SU-DHL-6 (cell line): Measurements from ENCODE around the gene ADAMTS3.

Experiments used
- H2AFZ ChIP-seq: fragments of 200-600 bp; sonication (generic); 2 replicates; pipeline ENCODE4 v1.6.1; 2014; ENCODE audit warnings: low read depth, mild to moderate bottlenecking, moderate library complexity, mixed read lengths, antibody characterized with exemption, low read length; ENCODE audit not compliant: severe bottlenecking
- H3F3A ChIP-seq: fragments of 200-600 bp; shearing (Covaris generic); 2 replicates; pipeline ENCODE4 v1.6.0; 2016; ENCODE audit warnings: antibody characterized with exemption, mild to moderate bottlenecking; ENCODE audit not compliant: insufficient read depth
- H3K27ac ChIP-seq: fragments of 200-600 bp; sonication (generic); 2 replicates; pipeline ENCODE4 v1.5.1; 2016; ENCODE audit warnings: low read depth, mild to moderate bottlenecking, low read length, moderate library complexity, mixed read lengths
- H3K27me3 ChIP-seq: fragments of 200-600 bp; sonication (generic), shearing (Covaris generic); 2 replicates; pipeline ENCODE4 v1.6.0; 2014; ENCODE audit warnings: mild to moderate bottlenecking, low read length
- H3K36me3 ChIP-seq: fragments of 200-600 bp; sonication (generic); 2 replicates; pipeline ENCODE4 v1.6.1; 2014; ENCODE audit warnings: mild to moderate bottlenecking, low read length, mixed read lengths
- H3K4me2 ChIP-seq: fragments of 300-600, 200-600 bp; shearing (Covaris generic), sonication (generic); 2 replicates; pipeline ENCODE4 v1.6.0; 2014; ENCODE audit warnings: low read length, low read depth, mild to moderate bottlenecking; ENCODE audit not compliant: poor library complexity, severe bottlenecking
- H3K4me3 ChIP-seq: fragments of 200-600 bp; sonication (generic); 2 replicates; pipeline ENCODE4 v1.5.1; 2014; ENCODE audit warnings: antibody characterized with exemption, low read length, mild to moderate bottlenecking, mixed read lengths; ENCODE audit not compliant: insufficient read depth, poor library complexity, severe bottlenecking
- H3K79me2 ChIP-seq: fragments of 200-600 bp; sonication (generic); 2 replicates; pipeline ENCODE4 v1.6.1; 2014; ENCODE audit warnings: mild to moderate bottlenecking, low read length, moderate library complexity; ENCODE audit not compliant: insufficient read depth
- H3K9ac ChIP-seq: fragments of 200-600 bp; sonication (generic); 2 replicates; pipeline ENCODE4 v1.7.0; 2014; ENCODE audit warnings: mild to moderate bottlenecking, low read length
- H3K9me2 ChIP-seq: fragments of 200-600 bp; sonication (generic); replicated peaks from 2 replicates; pipeline ENCODE4 v1.6.1; 2014; ENCODE audit warnings: low read length; ENCODE audit not compliant: insufficient read depth
- H3K9me3 ChIP-seq: fragments of 200-600 bp; sonication (generic); 2 replicates; pipeline ENCODE4 v1.6.1; 2014; ENCODE audit warnings: low read length, mixed read lengths; ENCODE audit not compliant: insufficient read depth
- H4K20me1 ChIP-seq: fragments of 200-600 bp; sonication (generic); 2 replicates; pipeline ENCODE4 v1.6.1; 2014; ENCODE audit warnings: low read depth, mild to moderate bottlenecking, antibody characterized with exemption, low read length, moderate library complexity, mixed read lengths
- EZH2phosphoT487 ChIP-seq: fragments of 200-600 bp; sonication (generic), shearing (Covaris generic); conservative IDR thresholded peaks from 2 replicates; pipeline ENCODE4 v1.6.1; 2018; ENCODE audit warnings: mild to moderate bottlenecking, antibody characterized with exemption, low read length, moderate library complexity, mixed read lengths
- TF ChIP-seq, protein P1 (sequence below): fragments of 200-600 bp; sonication (generic); IDR thresholded peaks from one replicate; pipeline ENCODE4 v1.5.1; 2017; ENCODE audit warnings: antibody characterized with exemption, mild to moderate bottlenecking, low read length, moderate library complexity; ENCODE audit not compliant: insufficient read depth, poor library complexity, severe bottlenecking

The ADAMTS3 gene

GRCh38 chr4:72410158-72410557 is 158.9 kb downstream of the ADAMTS3 start:
- Histone ChIP-seq H2AFZ (no peak overlapping the region), H3K9me2 (no peaks in the 10 kb centered on the region), H3K27ac (no peak overlapping the region), H4K20me1 (no peaks in the 10 kb centered on the region), H3K9ac (no peak overlapping the region), H3K79me2 (no peaks in the 10 kb centered on the region), H3F3A (no peaks in the 10 kb centered on the region), H3K27me3 (no peaks in the 10 kb centered on the region), H3K4me2 (no peak overlapping the region), H3K36me3 (no peaks in the 10 kb centered on the region), H3K9me3 (no peaks in the 10 kb centered on the region), H3K4me3 (no peak overlapping the region)
- TF ChIP-seq, protein P1, sequence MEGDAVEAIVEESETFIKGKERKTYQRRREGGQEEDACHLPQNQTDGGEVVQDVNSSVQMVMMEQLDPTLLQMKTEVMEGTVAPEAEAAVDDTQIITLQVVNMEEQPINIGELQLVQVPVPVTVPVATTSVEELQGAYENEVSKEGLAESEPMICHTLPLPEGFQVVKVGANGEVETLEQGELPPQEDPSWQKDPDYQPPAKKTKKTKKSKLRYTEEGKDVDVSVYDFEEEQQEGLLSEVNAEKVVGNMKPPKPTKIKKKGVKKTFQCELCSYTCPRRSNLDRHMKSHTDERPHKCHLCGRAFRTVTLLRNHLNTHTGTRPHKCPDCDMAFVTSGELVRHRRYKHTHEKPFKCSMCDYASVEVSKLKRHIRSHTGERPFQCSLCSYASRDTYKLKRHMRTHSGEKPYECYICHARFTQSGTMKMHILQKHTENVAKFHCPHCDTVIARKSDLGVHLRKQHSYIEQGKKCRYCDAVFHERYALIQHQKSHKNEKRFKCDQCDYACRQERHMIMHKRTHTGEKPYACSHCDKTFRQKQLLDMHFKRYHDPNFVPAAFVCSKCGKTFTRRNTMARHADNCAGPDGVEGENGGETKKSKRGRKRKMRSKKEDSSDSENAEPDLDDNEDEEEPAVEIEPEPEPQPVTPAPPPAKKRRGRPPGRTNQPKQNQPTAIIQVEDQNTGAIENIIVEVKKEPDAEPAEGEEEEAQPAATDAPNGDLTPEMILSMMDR = no peak
- no peak for TF ChIP-seq EZH2phosphoT487

- H3K9ac ChIP-seq = no peak overlapping the region
- no peak overlapping the region for H3K27ac ChIP-seq
- H3F3A ChIP-seq = no peaks in the 10 kb centered on the region
- no peak overlapping the region for H3K4me2 ChIP-seq
- no peaks in the 10 kb centered on the region for H3K36me3 ChIP-seq
- no peaks in the 10 kb centered on the region for H3K9me2 ChIP-seq
- no peaks in the 10 kb centered on the region for H3K79me2 ChIP-seq
- no peaks in the 10 kb centered on the region for H3K27me3 ChIP-seq
- no peak overlapping the region for H2AFZ ChIP-seq
- H3K9me3 ChIP-seq = no peaks in the 10 kb centered on the region
- H3K4me3 ChIP-seq = no peak overlapping the region
- no peak for TF ChIP-seq EZH2phosphoT487
- TF ChIP-seq, protein P1 = no peak
- H4K20me1 ChIP-seq = no peaks in the 10 kb centered on the region
Measured at GRCh38 chr4:72408568-72408967, 160.5 kb downstream of the ADAMTS3 start.

DNA sequence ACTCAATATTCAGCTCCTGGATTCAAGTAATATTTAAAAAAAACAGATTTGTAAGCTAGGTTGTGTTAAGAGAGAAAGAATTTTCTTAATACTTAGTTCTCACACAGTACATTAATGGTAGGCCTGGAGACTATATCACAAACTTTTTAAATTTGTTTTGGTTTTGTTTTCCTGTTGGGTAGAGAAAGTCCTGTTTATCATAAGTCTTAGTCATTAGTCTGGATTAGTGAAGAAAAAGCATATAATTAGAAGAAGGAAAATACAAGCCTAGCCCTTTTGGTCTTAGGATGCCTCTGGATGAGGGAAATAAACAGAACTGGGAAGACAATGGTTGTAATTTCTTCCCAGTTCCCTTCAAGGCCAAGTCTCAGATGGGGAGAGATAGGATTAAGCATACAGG is 163.6 kb downstream of the ADAMTS3 start:
- H3K27me3 ChIP-seq = no peaks in the 10 kb centered on the region
- no peak overlapping the region for H3K4me2 ChIP-seq
- no peaks in the 10 kb centered on the region for H3K9me2 ChIP-seq
- no peaks in the 10 kb centered on the region for H3F3A ChIP-seq
- H2AFZ ChIP-seq = no peak overlapping the region
- no peaks in the 10 kb centered on the region for H3K79me2 ChIP-seq
- H3K27ac ChIP-seq = no peak overlapping the region
- TF ChIP-seq, protein P1 = no peak
- no peaks in the 10 kb centered on the region for H3K36me3 ChIP-seq
- no peak overlapping the region for H3K4me3 ChIP-seq
- H3K9me3 ChIP-seq = no peaks in the 10 kb centered on the region
- H4K20me1 ChIP-seq = no peaks in the 10 kb centered on the region
- no peak overlapping the region for H3K9ac ChIP-seq

DNA sequence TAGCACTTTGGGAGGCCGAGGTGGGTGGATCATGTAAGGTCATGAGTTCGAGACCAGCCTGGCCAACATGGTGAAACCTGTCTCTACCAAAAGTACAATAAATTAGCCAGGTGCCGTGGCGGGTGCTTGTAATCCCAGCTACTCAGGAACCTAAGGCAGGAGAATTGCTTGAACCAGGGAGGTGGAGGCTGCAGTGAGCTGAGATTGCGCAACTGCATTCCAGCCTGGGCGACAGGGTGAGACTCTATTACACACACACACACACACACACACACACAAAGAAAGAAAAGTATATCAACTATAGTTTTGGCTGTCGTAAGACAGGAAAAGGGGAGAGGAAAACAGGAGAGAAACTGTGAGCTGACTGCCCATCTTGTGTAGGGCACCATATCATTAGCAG is 171.7 kb downstream of the ADAMTS3 start:
- H3K9ac ChIP-seq = no peak overlapping the region
- no peak overlapping the region for H2AFZ ChIP-seq
- H3F3A ChIP-seq = no peaks in the 10 kb centered on the region
- no peaks in the 10 kb centered on the region for H3K9me2 ChIP-seq
- TF ChIP-seq, protein P1 = no peak
- TF ChIP-seq EZH2phosphoT487 = no peak
- H3K4me2 ChIP-seq = no peak overlapping the region
- H3K79me2 ChIP-seq = no peaks in the 10 kb centered on the region
- H3K27me3 ChIP-seq = no peaks in the 10 kb centered on the region
- H3K27ac ChIP-seq = no peak overlapping the region
- no peak overlapping the region for H3K4me3 ChIP-seq
- H3K9me3 ChIP-seq = no peaks in the 10 kb centered on the region
- no peaks in the 10 kb centered on the region for H4K20me1 ChIP-seq
- H3K36me3 ChIP-seq = no peaks in the 10 kb centered on the region
